ENCODE data around the gene GRWD1. TPM values are rescaled to one million over a fixed set of nuclear protein-coding genes. Genes with fewer than 3 reads are reported as not detected.

Gene GRWD1
- total and polyA plus RNA-seq, 2 donors (not counting 1 experiment from before 2014, with no cell fraction given): 10.6 to 40.7 TPM

DNA sequence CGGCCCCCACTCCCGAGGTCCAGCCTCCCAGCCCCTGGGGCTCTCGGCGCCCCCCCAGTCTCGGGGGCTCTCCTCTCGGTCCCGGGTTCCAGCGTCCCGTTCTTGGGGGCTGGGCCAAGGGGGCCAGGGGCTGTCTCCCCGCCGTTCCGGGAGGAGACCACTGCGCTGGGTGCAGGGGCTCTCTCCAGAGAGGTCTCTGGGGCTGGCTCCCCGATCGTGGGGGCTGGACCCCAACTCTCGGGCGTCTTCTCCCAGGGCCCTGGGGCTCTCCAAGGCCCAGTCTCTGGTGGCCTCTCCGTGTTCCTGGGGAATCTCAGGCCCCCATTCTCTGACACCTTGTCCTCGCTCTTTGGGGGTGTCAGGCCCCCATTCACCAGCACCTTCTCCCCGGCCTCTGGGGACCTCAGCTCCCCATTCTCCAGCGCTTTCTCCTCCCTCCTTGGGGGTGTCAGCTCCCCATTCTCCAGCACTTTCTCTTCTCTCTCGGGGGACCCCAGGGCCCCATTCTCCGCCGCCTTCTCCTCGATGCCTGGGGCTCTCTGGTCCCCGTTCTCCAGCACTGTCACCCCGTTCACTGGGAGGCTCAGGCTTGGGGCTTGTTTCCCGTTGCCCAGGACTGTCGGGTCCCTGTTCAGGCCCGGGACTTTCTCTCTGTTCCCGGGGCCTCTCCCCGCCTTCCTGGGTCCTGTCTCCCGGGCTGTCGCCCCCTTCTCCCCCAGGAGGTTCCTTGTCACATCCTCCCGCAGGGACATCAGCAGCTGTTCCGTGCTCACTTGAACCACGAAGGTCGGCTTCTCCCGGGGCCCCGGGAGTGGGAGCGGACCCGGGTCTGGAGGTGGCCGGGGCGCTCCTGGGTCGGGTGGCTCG lies 52.2 kb downstream of the GRWD1 start:
- no peak for TF ChIP-seq EZH2 (IDR thresholded peaks at IDR 0.05; ENCODE audit: borderline replicate concordance, insufficient read depth, low read depth, low read length, poor library complexity, severe bottlenecking)
- TF ChIP-seq, protein P1, sequence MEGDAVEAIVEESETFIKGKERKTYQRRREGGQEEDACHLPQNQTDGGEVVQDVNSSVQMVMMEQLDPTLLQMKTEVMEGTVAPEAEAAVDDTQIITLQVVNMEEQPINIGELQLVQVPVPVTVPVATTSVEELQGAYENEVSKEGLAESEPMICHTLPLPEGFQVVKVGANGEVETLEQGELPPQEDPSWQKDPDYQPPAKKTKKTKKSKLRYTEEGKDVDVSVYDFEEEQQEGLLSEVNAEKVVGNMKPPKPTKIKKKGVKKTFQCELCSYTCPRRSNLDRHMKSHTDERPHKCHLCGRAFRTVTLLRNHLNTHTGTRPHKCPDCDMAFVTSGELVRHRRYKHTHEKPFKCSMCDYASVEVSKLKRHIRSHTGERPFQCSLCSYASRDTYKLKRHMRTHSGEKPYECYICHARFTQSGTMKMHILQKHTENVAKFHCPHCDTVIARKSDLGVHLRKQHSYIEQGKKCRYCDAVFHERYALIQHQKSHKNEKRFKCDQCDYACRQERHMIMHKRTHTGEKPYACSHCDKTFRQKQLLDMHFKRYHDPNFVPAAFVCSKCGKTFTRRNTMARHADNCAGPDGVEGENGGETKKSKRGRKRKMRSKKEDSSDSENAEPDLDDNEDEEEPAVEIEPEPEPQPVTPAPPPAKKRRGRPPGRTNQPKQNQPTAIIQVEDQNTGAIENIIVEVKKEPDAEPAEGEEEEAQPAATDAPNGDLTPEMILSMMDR (IDR thresholded peaks at IDR 0.05): no peak
- no peak overlapping the region for H3K4me3 Mint-ChIP-seq
- Histone ChIP-seq H3K4me1 (ENCODE audit: control insufficient read depth in 2 of 2, insufficient read depth in 2 of 2, low read length in 2 of 2) (peaks cover 43 to 45% of the 10 kb centered on the region in 2 donors), H3K79me2 (ENCODE audit: control insufficient read depth, insufficient read depth, low read length) (no peaks in the 10 kb centered on the region), H3K4me3 (ENCODE audit: control extremely low read depth in 1 of 5, extremely low read depth in 1 of 5, insufficient read depth in 1 of 5, low read depth in 2 of 5, low read length in 4 of 5) (peak overlapping the region in 1 of 5 experiments; percentile 9), H3K9me3 (ENCODE audit: control extremely low read depth in 1 of 3, control insufficient read depth in 2 of 3, insufficient read depth in 1 of 3, low read length in 2 of 3) (peaks cover 0 to 31% (median 0%) of the 10 kb centered on the region in 3 donors), H4K20me1 (ENCODE audit: control insufficient read depth, insufficient read depth, low read length, poor library complexity, severe bottlenecking) (no peaks in the 10 kb centered on the region), H3K27me3 (replicated peaks in 1 of 4; ENCODE audit: control extremely low read depth in 1 of 4, control insufficient read depth in 3 of 4, insufficient read depth in 4 of 4, low read length in 3 of 4) (peaks cover 0 to 60% (median 25%) of the 10 kb centered on the region in 4 experiments), H3K4me2 (replicated peaks; ENCODE audit: low read depth, low read length, poor library complexity, severe bottlenecking) (peak overlapping the region; percentile 62), H3K36me3 (replicated peaks in 1 of 2; ENCODE audit: control extremely low read depth in 1 of 2, control insufficient read depth in 1 of 2, extremely low read depth in 1 of 2, insufficient read depth in 2 of 2, low read length in 1 of 2) (no peaks in the 10 kb centered on the region), H3K9ac (ENCODE audit: low read length) (no peak overlapping the region), H2AFZ (ENCODE audit: insufficient read depth, low read depth, low read length, poor library complexity, severe bottlenecking) (peak overlapping the region; percentile 5), H3K27ac (ENCODE audit: low read length in 2 of 2) (no peak overlapping the region)
- peak; percentile 33 for DNase-seq
- peaks cover 26% of the 10 kb centered on the region for H3K4me1 Mint-ChIP-seq
- no peak for ATAC-seq (ENCODE audit: low read depth)
- WGBS (ENCODE audit: insufficient coverage): 60% methylated on average over 43 of the region's 46 CpGs
- peaks cover 22% of the 10 kb centered on the region for H3K27me3 Mint-ChIP-seq
- ChIA-PET CTCF (interaction anchor here (2.2 kb wide), 1 partner anchor 111 kb away, joined by 5 read pairs; no protein-coding TSS in a partner anchor), POLR2A (no interaction called here)
- no peaks in the 10 kb centered on the region for H3K9me3 Mint-ChIP-seq (ENCODE audit: insufficient read depth)
- intact Hi-C loops (cut with micrococcal nuclease): loop anchor here (10.0 kb wide), 1 partner anchor 103 kb away; the partner anchor contains the start of genes GRIN2D and KDELR1
- H3K27ac Mint-ChIP-seq: no peak overlapping the region

Data from B cell (primary cell).